Mesothelial cell of epicardium (in vitro differentiated cells): ENCODE measurements around the gene SPACDR. TPM values are rescaled to one million over a fixed set of nuclear protein-coding genes. Genes with fewer than 3 reads are reported as not detected.
A peak's percentile ranks its signal among the peaks of the same experiment; 100 is the strongest.

Experiments used
- DNase-seq, 2 experiments: peaks; one replicate each; pipeline ENCODE4 v3.0.0; 2021; ENCODE audit warnings: low spot score in 2 of 2; ENCODE audit not compliant: unreplicated experiment in 2 of 2
- H3K27ac Mint-ChIP-seq: 2 replicates; pipeline ENCODE4 v1.8.0; 2021; ENCODE audit warnings: mixed read lengths
- H3K27me3 Mint-ChIP-seq: 2 replicates; pipeline ENCODE4 v1.8.0; 2021; ENCODE audit warnings: low read depth, mixed read lengths
- H3K36me3 Mint-ChIP-seq: 2 replicates; pipeline ENCODE4 v1.8.0; 2021; ENCODE audit warnings: mixed read lengths
- H3K4me1 Mint-ChIP-seq: 2 replicates; pipeline ENCODE4 v1.8.0; 2021; ENCODE audit warnings: mixed read lengths
- H3K4me3 Mint-ChIP-seq: 2 replicates; pipeline ENCODE4 v1.8.0; 2021; ENCODE audit warnings: mild to moderate bottlenecking, moderate library complexity, mixed read lengths
- H3K9me3 Mint-ChIP-seq: 2 replicates; pipeline ENCODE4 v1.8.0; 2021; ENCODE audit warnings: mixed read lengths
- CTCF ChIP-seq: fragments of 200-600 bp; sonication (generic); IDR thresholded peaks from one replicate; pipeline ENCODE4 v1.5.0; 2021; ENCODE audit warnings: antibody characterized with exemption; ENCODE audit not compliant: unreplicated experiment
- total RNA-seq: library from RNA; stranded (reverse); gene quantifications from 3 replicates; pipeline ENCODE4 v1.2.1, GENCODE V29; 2021

The SPACDR gene
- total RNA-seq, 1 donor from 2014 or later = 2.0 TPM

- Mint-ChIP-seq H3K9me3 (no peaks in the 10 kb centered on the region), H3K27ac (peak overlapping the region; percentile 88), H3K4me3 (peak overlapping the region; percentile 81), H3K27me3 (peaks cover 1% of the 10 kb centered on the region), H3K4me1 (peaks cover 44% of the 10 kb centered on the region), H3K36me3 (peaks cover 6% of the 10 kb centered on the region)
- TF ChIP-seq CTCF = no peak
- no peak for DNase-seq
These were observed 32.0 kb downstream of the SPACDR start for GRCh38 chr7:100432053-100432452.

- DNase-seq = no peak
- Mint-ChIP-seq H3K27ac (peak overlapping the region; percentile 88), H3K4me3 (peak overlapping the region; percentile 81), H3K4me1 (peaks cover 42% of the 10 kb centered on the region), H3K36me3 (peaks cover 6% of the 10 kb centered on the region), H3K9me3 (no peaks in the 10 kb centered on the region), H3K27me3 (peaks cover 1% of the 10 kb centered on the region)
- no peak for TF ChIP-seq CTCF
These were observed 32.7 kb downstream of the SPACDR start for GRCh38 chr7:100431286-100431735.

GRCh38 chr7:100430493-100431285 lies 33.4 kb downstream of the SPACDR start:
- Mint-ChIP-seq H3K9me3 (no peaks in the 10 kb centered on the region), H3K36me3 (peaks cover 6% of the 10 kb centered on the region), H3K4me3 (peak overlapping the region; percentile 81), H3K4me1 (peaks cover 41% of the 10 kb centered on the region), H3K27me3 (peaks cover 1% of the 10 kb centered on the region), H3K27ac (peak overlapping the region; percentile 93)
- TF ChIP-seq CTCF = no peak
- no peak for DNase-seq

GRCh38 chr7:100429637-100430492 lies 34.2 kb downstream of the SPACDR start, which contains the start of gene MEPCE:
TSS of gene MEPCE (plus strand) at chr7:100429831. CDS start at chr7:100430019, 188 bp downstream.
- DNase-seq = peak; percentile 100
- peaks cover 6% of the 10 kb centered on the region for H3K36me3 Mint-ChIP-seq
- no peaks in the 10 kb centered on the region for H3K9me3 Mint-ChIP-seq
- H3K4me3 Mint-ChIP-seq = peak within 1 kb of the TSS; percentile 90
- peak within 1 kb of the TSS; percentile 100 for H3K27ac Mint-ChIP-seq
- peak; percentile 7 for TF ChIP-seq CTCF
- peaks cover 1% of the 10 kb centered on the region for H3K27me3 Mint-ChIP-seq
- H3K4me1 Mint-ChIP-seq = peaks cover 34% of the 10 kb centered on the region

- peak; percentile 14 for TF ChIP-seq CTCF
- no peaks in the 10 kb centered on the region for H3K9me3 Mint-ChIP-seq
- peak; percentile 100 for DNase-seq
- H3K4me1 Mint-ChIP-seq = peaks cover 29% of the 10 kb centered on the region
- H3K27me3 Mint-ChIP-seq = peaks cover 1% of the 10 kb centered on the region
- peak overlapping the region; percentile 100 for H3K27ac Mint-ChIP-seq
- peak overlapping the region; percentile 90 for H3K4me3 Mint-ChIP-seq
- peaks cover 6% of the 10 kb centered on the region for H3K36me3 Mint-ChIP-seq
These were observed 35.0 kb downstream of the SPACDR start for GRCh38 chr7:100428967-100429636.
